Neural crest cell (in vitro differentiated cells): ENCODE measurements around the gene SLC27A1. TPM values are rescaled to one million over a fixed set of nuclear protein-coding genes. Genes with fewer than 3 reads are reported as not detected.

Experiments
- DNase-seq: peaks from one replicate; pipeline ENCODE4 v3.0.0; 2021; ENCODE audit warnings: low read depth, mixed read lengths, low spot score
- H3K27ac Mint-ChIP-seq: one replicate; pipeline ENCODE4 v1.8.0; 2021; ENCODE audit warnings: mild to moderate bottlenecking, mixed read lengths; ENCODE audit not compliant: unreplicated experiment
- H3K27me3 Mint-ChIP-seq: 2 replicates; pipeline ENCODE4 v1.8.0; 2021; ENCODE audit warnings: low read depth, mild to moderate bottlenecking, mixed read lengths
- H3K36me3 Mint-ChIP-seq: 2 replicates; pipeline ENCODE4 v1.8.0; 2021; ENCODE audit warnings: low read depth, mild to moderate bottlenecking, mixed read lengths
- H3K4me1 Mint-ChIP-seq: 2 replicates; pipeline ENCODE4 v1.8.0; 2021; ENCODE audit warnings: mixed read lengths
- H3K4me3 Mint-ChIP-seq: one replicate; pipeline ENCODE4 v1.8.0; 2021; ENCODE audit warnings: mild to moderate bottlenecking, mixed read lengths
- H3K9me3 Mint-ChIP-seq: 2 replicates; pipeline ENCODE4 v1.8.0; 2021; ENCODE audit warnings: mixed read lengths
- CTCF ChIP-seq: fragments of 200-600 bp; sonication (generic); conservative IDR thresholded peaks from 2 replicates; pipeline ENCODE4 v1.5.0; 2021; ENCODE audit warnings: antibody characterized with exemption, mild to moderate bottlenecking
- total RNA-seq: library from RNA; stranded (reverse); gene quantifications from 2 replicates; pipeline ENCODE4 v1.2.1, GENCODE V29; 2021

SLC27A1 gene
- total RNA-seq, 1 donor from 2014 or later, result 17.4 TPM

- no peak for TF ChIP-seq CTCF
- H3K4me3 Mint-ChIP-seq, result no peak overlapping the region
- peaks cover 3% of the 10 kb centered on the region for H3K36me3 Mint-ChIP-seq
- H3K9me3 Mint-ChIP-seq, result no peaks in the 10 kb centered on the region
- peaks cover 23% of the 10 kb centered on the region for H3K27me3 Mint-ChIP-seq
- peaks cover 7% of the 10 kb centered on the region for H3K4me1 Mint-ChIP-seq
- no peak overlapping the region for H3K27ac Mint-ChIP-seq
- no peak for DNase-seq
Observed at GRCh38 chr19:17445526-17446165, 24.7 kb upstream of the SLC27A1 start.

- Mint-ChIP-seq H3K27me3 (peaks cover 33% of the 10 kb centered on the region), H3K9me3 (no peaks in the 10 kb centered on the region), H3K36me3 (no peaks in the 10 kb centered on the region), H3K4me3 (peak overlapping the region; percentile 49), H3K4me1 (no peaks in the 10 kb centered on the region), H3K27ac (no peak overlapping the region)
- no peak for DNase-seq
- TF ChIP-seq CTCF, result no peak
Observed at GRCh38 chr19:17447704-17448130, 22.6 kb upstream of the SLC27A1 start.

GRCh38 chr19:17448131-17448967, 22.0 kb upstream of the SLC27A1 start, which contains the start of gene TMEM221:
Gene TMEM221, minus strand, starts transcription at chr19:17448668. Its CDS starts 206 bp downstream, at chr19:17448462.
- peak within 1 kb of the TSS; percentile 49 for H3K4me3 Mint-ChIP-seq
- peak within 1 kb of the TSS; percentile 57 for H3K27ac Mint-ChIP-seq
- H3K4me1 Mint-ChIP-seq, result no peaks in the 10 kb centered on the region
- H3K9me3 Mint-ChIP-seq, result no peaks in the 10 kb centered on the region
- peaks cover 35% of the 10 kb centered on the region for H3K27me3 Mint-ChIP-seq
- peak; percentile 58 for DNase-seq
- H3K36me3 Mint-ChIP-seq, result no peaks in the 10 kb centered on the region
- TF ChIP-seq CTCF, result peak; percentile 64

GRCh38 chr19:17450264-17451075, 19.9 kb upstream of the SLC27A1 start:
- H3K4me3 Mint-ChIP-seq, result peak overlapping the region; percentile 1
- no peak for DNase-seq
- peaks cover 55% of the 10 kb centered on the region for H3K27me3 Mint-ChIP-seq
- no peak for TF ChIP-seq CTCF
- no peak overlapping the region for H3K27ac Mint-ChIP-seq
- H3K36me3 Mint-ChIP-seq, result no peaks in the 10 kb centered on the region
- H3K9me3 Mint-ChIP-seq, result no peaks in the 10 kb centered on the region
- H3K4me1 Mint-ChIP-seq, result peaks cover 4% of the 10 kb centered on the region

- Mint-ChIP-seq H3K27me3 (peaks cover 67% of the 10 kb centered on the region), H3K36me3 (no peaks in the 10 kb centered on the region), H3K27ac (no peak overlapping the region), H3K4me1 (peaks cover 4% of the 10 kb centered on the region), H3K9me3 (no peaks in the 10 kb centered on the region), H3K4me3 (no peak overlapping the region)
- no peak for TF ChIP-seq CTCF
- DNase-seq, result no peak
Observed at GRCh38 chr19:17451820-17452219, 18.5 kb upstream of the SLC27A1 start.
